HCT116 (cell line): ENCODE data around the gene USP2. TPM values are rescaled to one million over a fixed set of nuclear protein-coding genes. Genes with fewer than 3 reads are reported as not detected.

Experiments
- ATAC-seq: fragments of 200-7000 bp; cut with Tn5 transposase; 2 replicates; pipeline ENCODE4 v1.9.1; 2020; ENCODE audit warnings: mild to moderate bottlenecking, moderate library complexity
- BruUV-seq: library from RNA; stranded (reverse); fragments of 400-500 nt; replicated peaks from 2 replicates; lab custom pipeline; 2021; lab: Mats Ljungman, UMichigan
- CTCF ChIA-PET: fragments of 300-600 bp; sonication (Branson Sonifier 250); formaldehyde crosslinking; loops from one replicate; lab custom pipeline; 2021; ENCODE audit warnings: antibody characterized with exemption; lab: Charles Lee
- POLR2A ChIA-PET: fragments of 300-600, 350-600 bp; sonication (Branson Sonifier 250); formaldehyde crosslinking; loops from one replicate; lab custom pipeline; 2021; ENCODE audit warnings: antibody characterized with exemption; lab: Charles Lee
- RAD21 ChIA-PET, 2 experiments: fragments of 300-600 bp; sonication (Branson Sonifier 250); formaldehyde crosslinking; loops; one replicate each; lab custom pipeline; 2023; ENCODE audit warnings: low total read pairs in 2 of 2; ENCODE audit not compliant: uncharacterized antibody in 2 of 2, unreplicated experiment in 2 of 2, low non-redundant PET in 1 of 2; lab: Charles Lee
- DNase-seq: peaks from one replicate; pipeline ENCODE4 v3.0.0-alpha.2; 2010; ENCODE audit warnings: low read depth, low spot score
- H2AFZ ChIP-seq: fragments of 200-600 bp; shearing (Covaris generic), sonication (generic); 2 replicates; pipeline ENCODE4 v1.6.1; 2017; ENCODE audit warnings: low read depth, mixed run types, mixed read lengths, antibody characterized with exemption, low read length; ENCODE audit not compliant: poor library complexity, severe bottlenecking
- H3K27ac ChIP-seq: 2 replicates; pipeline ENCODE4 v1.5.1; 2012; ENCODE audit warnings: low read depth, low read length
- H3K27me3 ChIP-seq: fragments of 200-600 bp; sonication (generic); 2 replicates; pipeline ENCODE4 v1.6.1; 2016; ENCODE audit warnings: mixed run types, low read length, mixed read lengths; ENCODE audit not compliant: insufficient read depth
- H3K36me3 ChIP-seq, 2 experiments: fragments of 200-500 bp in 1 of 2; fragments of 200-600 bp in 1 of 2; sonication (Bioruptor generic) in 1 of 2; sonication (generic) in 1 of 2; 2 replicates each; pipeline versions ENCODE4 v1.5.1 to v1.6.1; 2014 to 2016; ENCODE audit warnings: low read length in 2 of 2, inconsistent platforms in 1 of 2, mixed read lengths in 1 of 2, mixed run types in 1 of 2; ENCODE audit not compliant: insufficient read depth in 2 of 2, control insufficient read depth in 1 of 2
- H3K4me1 ChIP-seq, 2 experiments: fragments of 200-600 bp in 1 of 2; sonication (generic) in 1 of 2; 2 replicates each; pipeline versions ENCODE4 v1.5.1 to v1.6.1; 2012 to 2017; ENCODE audit warnings: low read length in 2 of 2, inconsistent platforms in 1 of 2, mild to moderate bottlenecking in 1 of 2, mixed read lengths in 1 of 2, mixed run types in 1 of 2, moderate library complexity in 1 of 2; ENCODE audit not compliant: insufficient read depth in 2 of 2, control insufficient read depth in 1 of 2
- H3K4me2 ChIP-seq: fragments of 200-600 bp; sonication (generic); 2 replicates; pipeline ENCODE4 v1.6.1; 2017; ENCODE audit warnings: mixed run types, low read length, mixed read lengths
- H3K4me3 ChIP-seq, 2 experiments: fragments of 200-600 bp in 1 of 2; sonication (generic) in 1 of 2; replicated peaks in 1 of 2; 2 replicates each; pipeline ENCODE4 v1.5.1; 2011 to 2016; ENCODE audit warnings: low read length in 2 of 2, control low read depth in 1 of 2, low read depth in 1 of 2, mild to moderate bottlenecking in 1 of 2, mixed read lengths in 1 of 2, mixed run types in 1 of 2
- H3K79me2 ChIP-seq: fragments of 200-600 bp; sonication (generic); 2 replicates; pipeline ENCODE4 v1.6.1; 2017; ENCODE audit warnings: mild to moderate bottlenecking, mixed run types, low read length, moderate library complexity, mixed read lengths; ENCODE audit not compliant: insufficient read depth
- H3K9ac ChIP-seq: fragments of 200-600 bp; sonication (generic); 2 replicates; pipeline ENCODE4 v1.6.1; 2016; ENCODE audit warnings: low read length, mixed read lengths
- H3K9me2 ChIP-seq: fragments of 200-600 bp; sonication (generic), shearing (Covaris generic); 2 replicates; pipeline ENCODE4 v1.6.1; 2017; ENCODE audit warnings: mixed run types, mild to moderate bottlenecking, moderate library complexity; ENCODE audit not compliant: insufficient read depth
- H3K9me3 ChIP-seq, 2 experiments: fragments of 200-500 bp in 1 of 2; fragments of 200-600 bp in 1 of 2; sonication (Bioruptor generic) in 1 of 2; sonication (generic) in 1 of 2; 2 replicates each; pipeline ENCODE4 v1.6.1; 2014 to 2017; ENCODE audit warnings: low read length in 2 of 2, mixed read lengths in 2 of 2, inconsistent platforms in 1 of 2, low read depth in 1 of 2, mild to moderate bottlenecking in 1 of 2, mixed run types in 1 of 2, moderate library complexity in 1 of 2; ENCODE audit not compliant: control insufficient read depth in 1 of 2, insufficient read depth in 1 of 2
- H4K20me1 ChIP-seq: fragments of 200-600 bp; sonication (generic), shearing (Covaris generic); 2 replicates; pipeline ENCODE4 v1.6.1; 2017; ENCODE audit warnings: mixed run types, mild to moderate bottlenecking, moderate library complexity; ENCODE audit not compliant: insufficient read depth
- CBX3 ChIP-seq: IDR thresholded peaks from 2 replicates; pipeline ENCODE4 v1.6.1; 2012; ENCODE audit warnings: low read depth
- CEBPB ChIP-seq: IDR thresholded peaks from 2 replicates; pipeline ENCODE4 v1.6.1; 2012; ENCODE audit warnings: low read depth
- CTCF ChIP-seq, 3 experiments: fragments of 200-600 bp in 1 of 3; sonication (generic) in 1 of 3; IDR thresholded peaks in 2 of 3; conservative IDR thresholded peaks in 1 of 3; 2 replicates each; pipeline ENCODE4 v1.5.1; 2012 to 2017; ENCODE audit warnings: low read depth in 2 of 3, low read length in 2 of 3, antibody characterized with exemption in 1 of 3, borderline replicate concordance in 1 of 3, control low read depth in 1 of 3, mild to moderate bottlenecking in 1 of 3, mixed read lengths in 1 of 3, mixed run types in 1 of 3, moderate library complexity in 1 of 3; ENCODE audit not compliant: insufficient read depth in 1 of 3
- FOSL1 ChIP-seq: IDR thresholded peaks from 2 replicates; pipeline ENCODE4 v1.6.1; 2012; ENCODE audit warnings: low read depth
- JUND ChIP-seq: IDR thresholded peaks from 2 replicates; pipeline ENCODE4 v1.6.1; 2012
- SIN3A ChIP-seq: IDR thresholded peaks from 2 replicates; pipeline ENCODE4 v1.6.1; 2012; ENCODE audit warnings: low read depth
- SRF ChIP-seq: IDR thresholded peaks from 2 replicates; pipeline ENCODE4 v1.6.1; 2012; ENCODE audit warnings: low read depth
- intact Hi-C: fragments of 100-400 bp; cut with micrococcal nuclease; formaldehyde crosslinking; loops from 2 replicates; pipeline ENCODE4 v1.10.0; 2022
- total RNA-seq: library from RNA; stranded (reverse); gene quantifications from one replicate; pipeline ENCODE4 v1.2.1, GENCODE V29; 2021; ENCODE audit not compliant: unreplicated experiment

Gene USP2
- total RNA-seq, 1 experiment from 2014 or later, result 5.0 TPM

GRCh38 chr11:119422809-119423508 is 41.5 kb upstream of the USP2 start, which contains the start of gene THY1:
Gene THY1 (minus strand): TSS chr11:119423172. CDS start chr11:119420905, 2,267 bp downstream.
- Histone ChIP-seq H3K4me3 (no peak within 1 kb of the TSS), H3K27me3 (no peaks in the 10 kb centered on the region), H4K20me1 (no peaks in the 10 kb centered on the region), H3K36me3 (no peaks in the 10 kb centered on the region), H3K4me2 (no peak within 1 kb of the TSS), H3K79me2 (no peaks in the 10 kb centered on the region), H3K9me2 (no peaks in the 10 kb centered on the region), H2AFZ (no peak within 1 kb of the TSS), H3K27ac (no peak within 1 kb of the TSS), H3K9ac (no peak within 1 kb of the TSS), H3K4me1 (no peaks in the 10 kb centered on the region), H3K9me3 (no peaks in the 10 kb centered on the region)
- RAD21 ChIA-PET, result no interaction called here
- ATAC-seq, result no peak
- POLR2A ChIA-PET, result no interaction called here
- no peak for TF ChIP-seq SRF
- no peak for TF ChIP-seq CBX3
- no peak for TF ChIP-seq CEBPB
- CTCF ChIA-PET, result no interaction called here
- BruUV-seq, result no TSS peak
- no peak for DNase-seq
- intact Hi-C loops, result no loop called here

- no peaks in the 10 kb centered on the region for H4K20me1 ChIP-seq
- ATAC-seq, result no peak
- peaks cover 0 to 5% of the 10 kb centered on the region in 2 experiments; a peak in 3 of 4 replicates for H3K4me1 ChIP-seq
- no peak overlapping the region for H3K4me3 ChIP-seq
- no peaks in the 10 kb centered on the region for H3K36me3 ChIP-seq
- TF ChIP-seq JUND (no peak), FOSL1 (no peak), CTCF (IDR thresholded peaks at IDR 0.05 in 2 of 3, conservative IDR thresholded peaks at IDR 0.05 in 1 of 3; ENCODE audit: borderline replicate concordance in 1 of 3, insufficient read depth in 1 of 3, low read depth in 2 of 3, low read length in 2 of 3) (no peak), SIN3A (no peak)
- H3K9me2 ChIP-seq, result no peaks in the 10 kb centered on the region
- CTCF ChIA-PET, result no interaction called here
- no peak overlapping the region for H3K27ac ChIP-seq
- POLR2A ChIA-PET, result no interaction called here
- H3K9me3 ChIP-seq, result no peaks in the 10 kb centered on the region
- intact Hi-C loops, result no loop called here
- no peak overlapping the region for H3K4me2 ChIP-seq
- no peaks in the 10 kb centered on the region for H3K79me2 ChIP-seq
- DNase-seq, result no peak
- H3K9ac ChIP-seq, result no peak overlapping the region
- no TSS peak for BruUV-seq
- RAD21 ChIA-PET, result no interaction called here
- no peaks in the 10 kb centered on the region for H3K27me3 ChIP-seq
- no peak overlapping the region for H2AFZ ChIP-seq
These were observed 40.7 kb upstream of the USP2 start for GRCh38 chr11:119421941-119422808.
